Fibroblast of the aortic adventitia (primary cell): ENCODE measurements around the gene NNAT. TPM values are rescaled to one million over a fixed set of nuclear protein-coding genes. Genes with fewer than 3 reads are reported as not detected.

ENCODE experiments used
- DNase-seq: peaks from one replicate; pipeline ENCODE4 v3.0.0-alpha.2; 2010; ENCODE audit warnings: low read depth
- H3K4me3 ChIP-seq: 2 replicates; pipeline ENCODE4 v1.5.1; 2011; ENCODE audit warnings: low read depth, mild to moderate bottlenecking, control low read depth, low read length, moderate library complexity
- CTCF ChIP-seq: IDR thresholded peaks from 2 replicates; pipeline ENCODE4 v1.5.1; 2011; ENCODE audit warnings: mild to moderate bottlenecking, low read length, control low read depth, inconsistent platforms; ENCODE audit not compliant: insufficient read depth
- total RNA-seq: library from RNA; depleted of rRNA; stranded (reverse); fragments of >200 nt; gene quantifications from 2 replicates; pipeline ENCODE4 v1.2.3, GENCODE V29; 2012; ENCODE audit warnings: low replicate concordance

The NNAT gene
- total RNA-seq, 1 donor: 0.36 TPM

- TF ChIP-seq CTCF: no peak
- peak; percentile 41 for DNase-seq
- H3K4me3 ChIP-seq: peak overlapping the region; percentile 22
Measured at GRCh38 chr20:37524859-37525708, 4.0 kb downstream of the NNAT start.

GRCh38 chr20:37525810-37526209 is 4.8 kb downstream of the NNAT start:
- no peak for TF ChIP-seq CTCF
- H3K4me3 ChIP-seq: peak overlapping the region; percentile 94
- DNase-seq: no peak

GRCh38 chr20:37526238-37526838 is 5.3 kb downstream of the NNAT start:
- DNase-seq: peak; percentile 58
- peak overlapping the region; percentile 94 for H3K4me3 ChIP-seq
- no peak for TF ChIP-seq CTCF

- TF ChIP-seq CTCF: no peak
- H3K4me3 ChIP-seq: peak overlapping the region; percentile 94
- peak; percentile 42 for DNase-seq
Measured at GRCh38 chr20:37526839-37527637, 6.0 kb downstream of the NNAT start.

GRCh38 chr20:37527638-37528445 is 6.8 kb downstream of the NNAT start, which contains the start of gene BLCAP:
Gene BLCAP, minus strand, starts transcription at chr20:37527876. Its CDS starts 8,702 bp downstream, at chr20:37519174.
- no peak for TF ChIP-seq CTCF
- H3K4me3 ChIP-seq: peak within 1 kb of the TSS; percentile 94
- peak; percentile 89 for DNase-seq
